ENCODE data around the gene SMIM22.

DNA sequence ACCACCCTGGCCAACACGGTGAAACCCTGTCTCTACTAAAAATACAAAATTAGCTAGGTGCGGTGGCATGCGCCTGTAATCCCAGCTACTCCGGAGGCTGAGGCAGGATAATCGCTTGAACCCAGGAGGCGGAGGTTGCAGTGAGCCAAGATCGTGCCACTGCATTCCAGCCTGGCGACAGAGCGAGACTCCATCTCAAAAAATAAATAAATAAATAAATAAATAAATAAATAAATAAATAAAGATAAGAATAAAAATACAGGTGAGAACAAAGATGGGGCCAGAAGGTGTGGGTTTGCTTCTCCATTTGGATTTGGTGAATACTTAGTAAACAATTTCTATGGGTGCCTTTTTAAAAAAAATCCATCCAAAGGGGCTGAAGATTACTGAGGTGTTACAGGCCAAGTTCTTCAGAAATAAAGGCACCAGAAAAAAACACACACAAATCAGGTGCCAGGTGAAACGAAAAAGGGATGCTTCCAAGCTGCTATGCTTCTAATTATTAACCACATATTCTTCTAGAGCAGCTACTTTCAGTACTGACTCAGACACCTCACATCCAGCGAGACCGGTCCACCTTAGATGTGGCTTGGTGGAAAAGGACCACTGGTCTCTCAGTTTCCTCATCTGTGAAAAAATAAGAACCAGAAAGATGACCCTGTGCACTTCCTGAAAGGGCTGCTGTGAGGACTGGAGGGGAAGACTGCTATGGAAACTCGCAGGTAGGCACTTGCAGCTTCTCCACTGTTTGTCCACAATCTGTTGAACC, 42.7 kb downstream of the SMIM22 start:
- TF ChIP-seq, protein P1, sequence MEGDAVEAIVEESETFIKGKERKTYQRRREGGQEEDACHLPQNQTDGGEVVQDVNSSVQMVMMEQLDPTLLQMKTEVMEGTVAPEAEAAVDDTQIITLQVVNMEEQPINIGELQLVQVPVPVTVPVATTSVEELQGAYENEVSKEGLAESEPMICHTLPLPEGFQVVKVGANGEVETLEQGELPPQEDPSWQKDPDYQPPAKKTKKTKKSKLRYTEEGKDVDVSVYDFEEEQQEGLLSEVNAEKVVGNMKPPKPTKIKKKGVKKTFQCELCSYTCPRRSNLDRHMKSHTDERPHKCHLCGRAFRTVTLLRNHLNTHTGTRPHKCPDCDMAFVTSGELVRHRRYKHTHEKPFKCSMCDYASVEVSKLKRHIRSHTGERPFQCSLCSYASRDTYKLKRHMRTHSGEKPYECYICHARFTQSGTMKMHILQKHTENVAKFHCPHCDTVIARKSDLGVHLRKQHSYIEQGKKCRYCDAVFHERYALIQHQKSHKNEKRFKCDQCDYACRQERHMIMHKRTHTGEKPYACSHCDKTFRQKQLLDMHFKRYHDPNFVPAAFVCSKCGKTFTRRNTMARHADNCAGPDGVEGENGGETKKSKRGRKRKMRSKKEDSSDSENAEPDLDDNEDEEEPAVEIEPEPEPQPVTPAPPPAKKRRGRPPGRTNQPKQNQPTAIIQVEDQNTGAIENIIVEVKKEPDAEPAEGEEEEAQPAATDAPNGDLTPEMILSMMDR (IDR thresholded peaks at IDR 0.05; ENCODE audit: insufficient read depth, low read length, poor library complexity, severe bottlenecking): no peak
- TF ChIP-seq EZH2phosphoT487 (conservative IDR thresholded peaks at IDR 0.05; ENCODE audit: low read length): no peak

All from SU-DHL-6 (cell line).